Body of pancreas (tissue), 4 donors: ENCODE results near the gene ARHGEF19. TPM values are rescaled to one million over a fixed set of nuclear protein-coding genes. Genes with fewer than 3 reads are reported as not detected.

ENCODE experiments used
- ATAC-seq: fragments of 150-250 bp; one replicate; pipeline ENCODE4 v1.9.1; 2016
- DNase-seq, 4 donors: peaks; one replicate each; pipeline ENCODE4 v3.0.0-alpha.2; 2019
- H3K27ac ChIP-seq, 4 donors: fragments of 200-600 bp; sonication (generic); 1 replicate in 3 of 4; 2 replicates in 1 of 4; pipeline versions ENCODE4 v1.5.1 to v1.6.1; 2016 to 2019; ENCODE audit warnings: mild to moderate bottlenecking in 1 of 4, mixed read lengths in 1 of 4, moderate library complexity in 1 of 4
- H3K27me3 ChIP-seq, 2 donors: fragments of 200-600 bp; sonication (generic); one replicate each; pipeline ENCODE4 v1.6.0; 2016; ENCODE audit warnings: mild to moderate bottlenecking in 1 of 2
- H3K36me3 ChIP-seq, 2 donors: fragments of 200-600 bp; sonication (generic); replicated peaks in 1 of 2; 2 replicates each; pipeline ENCODE4 v1.5.1; 2016; ENCODE audit warnings: low read depth in 2 of 2; ENCODE audit not compliant: insufficient read depth in 1 of 2
- H3K4me1 ChIP-seq: fragments of 200-600 bp; sonication (generic); one replicate; pipeline ENCODE4 v1.6.0; 2016
- H3K4me3 ChIP-seq, 2 donors: fragments of 200-600 bp; sonication (generic); 1 replicate in 1 of 2; 2 replicates in 1 of 2; pipeline ENCODE4 v1.5.1; 2016 to 2019
- H3K9me3 ChIP-seq, 3 donors: fragments of 200-600 bp; sonication (generic); 1 replicate in 2 of 3; 2 replicates in 1 of 3; pipeline ENCODE4 v1.5.1; 2016
- CTCF ChIP-seq, 7 experiments: fragments of 450-650 bp in 4 of 7; fragments of 200-600 bp in 3 of 7; sonication (generic) in 3 of 7; IDR thresholded peaks; one replicate each; pipeline ENCODE4 v1.5.1; 2016 to 2019; ENCODE audit warnings: antibody characterized with exemption in 7 of 7
- POLR2A ChIP-seq, 3 donors: fragments of 450-650 bp; IDR thresholded peaks; one replicate each; pipeline ENCODE4 v1.6.1; 2016; ENCODE audit warnings: antibody characterized with exemption in 3 of 3, mild to moderate bottlenecking in 2 of 3
- WGBS, 2 donors: methylation state at CpG; one replicate each; pipeline ENCODE4 v1.1.5; 2017; 5-methylcytosine and 5-hydroxymethylcytosine counted together
- intact Hi-C: fragments of 100-400 bp; cut with DNase I; formaldehyde crosslinking; loops from one replicate; pipeline ENCODE4 v1.15.1; 2023
- total RNA-seq, 2 donors: library from RNA; depleted of rRNA; stranded (reverse); fragments of >200 nt; gene quantifications; one replicate each; pipeline ENCODE4 v1.1.0, GENCODE V29; 2016

The ARHGEF19 gene
- total RNA-seq, 2 donors from 2014 or later = 15.3 to 31.3 TPM

DNA sequence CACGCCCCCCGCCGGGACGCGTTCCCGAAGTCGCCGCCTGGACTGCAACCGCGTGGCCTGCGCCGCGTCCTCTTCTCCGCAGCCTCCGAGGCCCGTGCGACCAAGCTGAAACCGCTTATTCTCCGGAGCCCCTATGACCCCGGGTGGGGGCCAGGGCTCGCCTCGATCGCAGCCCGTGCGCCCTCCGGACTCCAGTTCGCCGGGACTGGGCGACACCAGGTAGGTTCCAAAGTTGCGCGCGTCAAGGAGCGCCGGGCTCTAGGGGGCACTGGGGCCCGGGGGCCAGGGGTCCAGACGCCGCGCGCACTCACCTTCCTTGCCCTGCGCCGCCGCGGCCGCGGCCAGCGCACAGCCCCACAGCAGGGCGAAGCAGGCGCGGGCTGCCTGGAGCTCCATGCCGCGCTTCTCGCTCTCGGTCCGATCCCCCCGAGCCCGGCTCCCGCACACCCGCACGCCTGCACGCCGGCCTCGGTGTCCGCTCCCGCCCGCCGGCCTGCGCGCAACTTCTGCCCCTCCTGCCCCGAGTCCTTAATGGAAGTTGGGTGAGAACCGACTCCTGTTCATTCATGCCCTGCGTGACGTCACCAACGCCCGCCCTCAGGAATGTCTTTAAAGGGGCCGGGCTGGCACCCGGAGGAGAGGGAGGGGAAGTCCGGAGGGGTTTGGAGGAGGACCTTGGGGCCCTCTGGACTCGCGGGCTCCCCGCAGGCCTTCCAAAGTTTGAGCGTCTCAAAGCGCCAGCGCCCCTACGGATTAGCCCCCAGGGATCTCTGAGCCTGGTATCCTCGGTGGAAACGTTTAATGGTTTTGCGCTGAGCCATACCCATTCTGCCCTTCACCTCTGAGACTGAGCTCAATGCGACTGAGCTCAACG, 56.7 kb downstream of the ARHGEF19 start, which contains the start of gene EPHA2:
TSS of gene EPHA2 (minus strand) at position 533 of the 874 bp plus-strand sequence. CDS start at position 396, 137 bp downstream.
- DNase-seq (peak; percentile 91 to 96 (median 95)), ATAC-seq (peak; percentile 81)
- Histone ChIP-seq H3K4me3 (peak within 1 kb of the TSS; percentile 44 to 60), H3K9me3 (no peaks in the 10 kb centered on the region), H3K36me3 (no peaks in the 10 kb centered on the region), H3K27me3 (no peaks in the 10 kb centered on the region), H3K27ac (peak within 1 kb of the TSS; percentile 91 to 94 (median 92)), H3K4me1 (peaks cover 52% of the 10 kb centered on the region)
- intact Hi-C loops = no loop called here
- 4 to 7% methylated on average over 12 to 83 of the region's 89 CpGs for WGBS, 2 donors
- TF ChIP-seq POLR2A (IDR thresholded peaks at IDR 0.05) = peak; percentile 95 to 96 (median 96)
- no peak for TF ChIP-seq CTCF (IDR thresholded peaks at IDR 0.05)

DNA sequence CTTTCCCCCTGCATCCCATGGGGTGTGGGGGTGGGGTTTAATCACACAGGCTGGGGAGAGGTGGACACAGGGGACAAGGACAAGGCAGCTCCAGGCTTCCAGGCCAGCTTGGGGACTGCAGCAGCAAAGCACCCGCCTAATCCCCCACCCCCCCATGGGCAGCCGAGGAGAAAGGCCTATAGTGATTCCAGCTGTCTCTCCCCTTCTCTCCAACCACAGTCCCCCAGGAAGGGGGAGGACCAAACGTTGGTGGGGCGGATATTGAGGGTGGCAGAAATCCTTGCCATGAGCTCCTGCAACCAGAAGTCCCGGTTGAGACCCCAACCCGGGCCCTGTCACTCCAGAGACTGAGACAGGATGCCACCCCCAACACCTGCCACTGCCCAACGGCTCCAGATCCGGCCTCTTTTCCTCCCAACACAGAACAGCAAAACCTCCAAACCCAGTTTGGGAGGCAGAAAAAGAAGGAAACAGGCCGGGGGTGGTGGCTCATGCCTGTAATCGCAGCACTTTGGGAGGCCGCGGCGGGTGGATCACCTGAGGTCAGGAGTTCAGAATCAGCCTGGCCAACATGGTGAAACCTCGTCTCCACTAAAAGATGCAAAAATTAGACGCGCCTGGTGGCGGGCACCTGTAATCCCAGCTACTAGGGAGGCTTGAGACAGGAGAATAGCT, 58.3 kb downstream of the ARHGEF19 start:
- peak overlapping the region in 1 of 2 donors; percentile 15 for H3K4me3 ChIP-seq

DNA sequence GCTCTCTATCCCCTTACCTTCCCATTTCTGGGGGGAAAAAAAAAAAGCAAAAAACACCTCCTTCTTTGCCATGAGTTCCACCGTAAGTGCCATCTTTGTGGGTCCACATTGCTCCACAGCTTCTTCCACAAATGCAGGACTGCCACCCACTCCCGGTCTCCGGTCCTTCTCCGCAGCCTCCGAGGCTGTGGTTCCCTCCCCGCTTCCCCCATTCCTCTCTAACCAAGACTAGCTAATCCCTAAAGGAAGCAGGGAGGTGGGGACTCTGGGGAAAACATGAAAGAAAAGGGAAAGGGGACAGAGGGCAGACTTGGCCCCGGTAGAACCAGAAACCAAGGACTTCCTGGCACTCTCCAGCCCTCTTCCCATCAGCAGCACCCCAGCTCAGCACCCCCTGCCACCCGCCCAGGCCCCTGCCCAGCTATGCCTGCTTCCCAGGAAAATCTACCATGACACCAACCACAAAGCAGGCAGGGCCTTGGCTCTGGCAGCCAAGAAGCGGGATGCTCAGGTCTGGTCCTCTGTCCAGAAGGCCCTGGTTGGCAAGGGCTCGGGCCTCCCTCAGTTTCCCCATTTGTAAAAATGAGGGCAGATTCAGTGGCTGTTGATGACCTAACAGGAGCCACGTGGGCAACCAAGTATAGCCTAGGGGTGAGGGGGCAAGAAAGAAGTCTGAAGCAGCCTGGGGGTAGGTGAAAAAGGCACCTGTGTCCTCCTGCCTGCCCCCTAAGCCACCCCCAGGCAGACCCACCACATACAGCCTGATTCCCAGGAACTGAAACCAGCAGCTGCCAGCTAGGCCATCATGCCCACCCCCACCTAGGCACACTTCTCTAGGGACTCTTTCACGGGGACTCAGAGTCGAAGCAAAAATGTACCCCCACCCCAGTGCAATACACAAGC, 59.1 kb downstream of the ARHGEF19 start:
- ATAC-seq = no peak
- DNase-seq = no peak
- H3K9me3 ChIP-seq = no peaks in the 10 kb centered on the region
- H3K27me3 ChIP-seq = no peaks in the 10 kb centered on the region
- H3K4me1 ChIP-seq = peaks cover 59% of the 10 kb centered on the region
- 55 to 65% methylated on average over 13 of the region's 13 CpGs for WGBS, 2 donors
- H3K4me3 ChIP-seq = peak overlapping the region in 1 of 2 donors; percentile 15
- H3K27ac ChIP-seq = peak overlapping the region; percentile 91 to 94 (median 92)
- H3K36me3 ChIP-seq = peaks cover 0 to 3% of the 10 kb centered on the region in 2 donors
- TF ChIP-seq POLR2A (IDR thresholded peaks at IDR 0.05) (no peak), CTCF (IDR thresholded peaks at IDR 0.05) (no peak)
- intact Hi-C loops = no loop called here

More for the DNA sequence above, 58.3 kb downstream of the ARHGEF19 start:
- Histone ChIP-seq H3K27me3 (no peaks in the 10 kb centered on the region), H3K36me3 (no peaks in the 10 kb centered on the region), H3K4me1 (peaks cover 57% of the 10 kb centered on the region), H3K27ac (peak overlapping the region; percentile 91 to 94 (median 92)), H3K9me3 (no peaks in the 10 kb centered on the region)
- TF ChIP-seq CTCF (IDR thresholded peaks at IDR 0.05) = no peak
- TF ChIP-seq POLR2A (IDR thresholded peaks at IDR 0.05) = no peak
- no peak for ATAC-seq
- no peak for DNase-seq
- intact Hi-C loops = no loop called here
- WGBS, 2 donors = 22 to 27% methylated on average over 14 to 17 of the region's 17 CpGs

DNA sequence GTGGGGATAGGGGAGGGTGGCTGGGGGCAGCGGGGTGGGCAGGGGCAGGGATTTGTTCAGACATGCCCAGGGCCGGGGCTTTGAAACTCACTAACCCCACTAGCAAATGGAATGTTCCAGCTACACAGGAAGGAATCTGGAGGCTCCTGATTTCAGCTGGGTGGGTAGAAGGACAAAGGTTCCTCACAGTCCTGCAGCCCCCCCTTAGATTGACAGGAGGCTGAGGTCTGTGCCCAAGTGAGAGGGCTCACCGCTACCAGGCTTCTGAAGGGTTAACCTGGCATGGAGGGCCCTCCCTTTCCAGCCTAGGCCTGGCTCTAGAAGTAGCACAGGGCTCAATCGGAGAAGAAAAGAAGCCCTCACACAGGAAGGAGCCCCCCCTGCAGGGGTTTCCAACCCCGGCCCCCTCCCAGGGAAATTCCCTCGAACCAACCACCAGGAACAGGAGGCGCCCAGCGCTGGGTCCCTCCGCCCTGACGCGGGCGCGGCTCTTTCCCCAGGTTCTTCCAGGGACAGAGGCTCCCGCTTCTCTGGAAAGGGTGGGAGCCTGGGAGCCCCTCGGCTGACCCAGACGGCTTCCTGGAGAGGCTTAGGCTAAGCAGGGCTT, 59.9 kb downstream of the ARHGEF19 start:
- Histone ChIP-seq H3K4me1 (peaks cover 66% of the 10 kb centered on the region), H3K36me3 (peaks cover 0 to 3% of the 10 kb centered on the region in 2 donors), H3K27ac (peak overlapping the region; percentile 18 to 94 (median 92)), H3K4me3 (no peak overlapping the region), H3K27me3 (no peaks in the 10 kb centered on the region), H3K9me3 (no peaks in the 10 kb centered on the region)
- WGBS, 2 donors = 53 to 78% methylated on average over 16 of the region's 16 CpGs
- intact Hi-C loops = no loop called here
- TF ChIP-seq CTCF (IDR thresholded peaks at IDR 0.05) (no peak), POLR2A (IDR thresholded peaks at IDR 0.05) (peak in 2 of 3 donors; percentile 16 to 28)
- ATAC-seq (no peak), DNase-seq (no peak)
